ENCODE measurements around the gene PRKAG2.

The PRKAG2 gene

DNA sequence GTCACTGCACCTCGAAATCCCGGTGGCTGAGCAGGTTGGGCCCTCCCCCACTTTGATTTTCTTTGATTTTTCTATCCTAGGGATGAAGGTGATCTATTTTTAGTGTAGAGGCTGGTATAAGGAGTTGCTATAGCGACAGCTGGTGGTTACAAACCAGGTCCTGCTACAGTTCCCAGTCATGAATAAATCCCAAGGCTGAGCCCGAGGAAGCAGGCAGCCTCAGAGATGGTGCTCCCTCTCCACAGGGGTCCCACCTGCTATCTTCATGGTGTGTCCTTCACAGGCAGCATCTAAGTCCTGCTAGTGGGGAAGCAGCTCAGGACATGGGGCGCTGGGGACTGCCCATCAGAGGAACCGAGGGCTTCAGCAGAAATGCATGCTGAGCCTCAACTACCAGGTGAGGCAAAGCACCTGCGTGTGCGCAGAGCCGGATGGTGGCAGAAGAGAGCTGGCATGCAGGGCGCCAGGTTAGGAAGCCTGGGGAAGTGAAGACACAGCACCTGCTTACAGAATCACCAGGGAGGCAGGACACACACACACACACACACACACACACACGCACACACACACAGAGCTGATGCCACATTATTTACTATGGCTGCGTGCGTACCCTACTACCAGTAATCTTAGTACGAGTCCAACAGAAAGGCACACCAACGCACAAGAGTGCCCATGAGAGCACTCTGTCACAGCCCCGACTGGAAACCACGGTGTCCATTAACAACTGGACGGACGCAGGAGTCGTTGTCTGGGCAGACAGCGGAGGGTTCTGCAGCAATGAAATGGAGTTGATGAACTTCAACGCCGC is 150.9 kb downstream of the PRKAG2 start:
- peak; percentile 81 for DNase-seq (ENCODE audit: low spot score)

DNA sequence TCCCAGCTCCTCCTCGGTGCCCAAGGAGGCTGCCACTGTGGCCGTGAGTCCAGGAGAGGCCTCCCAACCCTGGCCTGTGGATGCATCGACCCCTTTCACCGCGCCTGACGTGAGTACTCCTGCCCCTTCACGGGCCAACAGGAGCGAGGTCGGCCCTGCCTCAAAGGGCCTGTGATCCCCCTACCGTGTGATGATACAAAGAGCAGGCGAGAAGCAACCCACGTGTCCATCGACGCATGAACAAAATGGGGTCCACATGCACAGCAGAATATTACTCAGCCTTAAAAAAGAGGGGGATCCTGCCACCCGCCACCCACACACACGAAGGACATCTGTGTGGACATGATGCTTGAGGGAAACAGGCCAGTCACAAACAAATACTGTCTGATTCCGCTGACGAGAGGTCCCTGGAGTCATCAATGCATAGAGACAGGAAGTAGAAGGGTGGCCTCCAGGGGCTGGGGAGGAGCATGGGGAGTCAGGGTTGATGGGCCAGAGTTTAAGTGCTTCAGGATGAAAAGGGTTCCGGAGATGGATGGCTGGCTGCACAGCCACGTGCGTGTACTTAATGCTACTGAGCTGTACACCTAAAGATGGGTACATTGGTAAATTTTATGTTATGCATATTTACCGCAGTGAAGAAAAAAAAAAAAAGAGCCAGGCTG is 151.9 kb downstream of the PRKAG2 start:
- no peak for DNase-seq (ENCODE audit: low spot score)

DNA sequence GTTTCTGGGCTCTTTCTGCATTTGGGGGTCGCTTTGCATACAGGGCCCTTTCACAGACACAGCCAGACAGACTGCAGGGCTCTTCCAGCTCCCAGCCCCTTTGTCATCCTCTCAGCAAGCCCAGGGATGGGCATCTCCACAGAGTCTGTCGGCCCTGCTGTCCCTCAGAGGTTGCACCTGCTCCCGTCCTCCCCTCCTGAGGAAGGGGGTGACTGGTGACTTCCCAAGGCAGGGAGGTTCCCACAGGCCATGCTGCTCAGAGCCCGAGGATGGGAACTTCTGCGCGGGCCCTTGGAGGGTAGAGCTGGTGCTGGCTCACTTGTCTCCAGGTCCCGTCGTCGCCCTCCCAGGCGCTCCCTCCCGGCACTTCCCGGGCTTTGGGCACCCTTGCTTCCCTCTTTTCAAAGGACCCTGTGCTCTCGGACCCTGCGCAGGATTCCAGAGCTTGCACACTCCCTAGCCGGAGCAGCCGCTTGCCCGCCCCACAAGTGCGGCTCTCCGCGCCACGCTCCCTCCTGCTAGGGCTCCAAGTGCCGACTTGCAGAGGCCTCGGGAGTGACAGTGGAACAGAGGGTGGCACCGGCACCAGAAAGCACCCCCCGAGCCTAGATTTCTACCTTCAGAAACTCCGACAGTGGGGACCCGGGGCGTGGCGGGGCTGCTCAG is 152.5 kb downstream of the PRKAG2 start:
- DNase-seq (ENCODE audit: low spot score) = no peak

DNA sequence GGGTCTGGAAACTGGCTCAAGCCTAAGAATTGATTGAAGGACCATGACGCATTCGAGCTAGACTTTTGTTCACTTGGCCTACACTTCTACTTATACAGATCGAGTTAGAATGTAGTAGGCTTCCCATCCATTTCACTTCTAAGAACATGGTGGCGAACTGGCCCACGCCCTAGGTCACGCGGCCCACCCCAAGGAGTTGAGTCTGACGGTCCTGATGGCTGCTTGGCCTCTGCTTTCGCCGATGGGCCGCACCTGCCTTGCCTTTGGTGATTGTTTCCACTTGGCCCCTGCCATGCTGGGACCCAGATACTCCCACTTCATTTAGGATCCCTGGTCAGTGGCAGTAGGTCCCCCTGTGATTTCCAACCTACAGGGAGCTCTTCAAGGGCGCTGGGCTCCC is 153.6 kb downstream of the PRKAG2 start:
- DNase-seq (ENCODE audit: low spot score) = no peak

DNA sequence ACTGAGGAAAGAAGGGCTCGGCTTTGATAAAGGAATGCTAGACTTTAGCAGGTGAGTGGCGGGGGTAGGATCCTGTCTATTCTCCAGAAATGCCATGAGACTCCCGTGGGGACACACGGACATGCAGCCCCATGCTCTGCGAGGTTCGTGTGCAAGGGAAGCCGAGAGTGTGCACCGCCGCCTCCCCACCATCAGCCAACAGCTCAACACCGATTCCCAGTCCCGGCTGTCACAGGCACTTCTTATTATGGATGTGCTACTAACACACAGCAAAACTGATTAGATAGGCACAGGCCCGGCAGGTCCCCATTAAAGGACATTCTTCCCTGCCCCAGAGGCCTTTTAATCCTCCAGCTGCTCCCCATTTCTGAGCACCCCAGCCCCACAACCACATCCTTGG is 154.4 kb downstream of the PRKAG2 start:
- no peak for DNase-seq (ENCODE audit: low spot score)

DNA sequence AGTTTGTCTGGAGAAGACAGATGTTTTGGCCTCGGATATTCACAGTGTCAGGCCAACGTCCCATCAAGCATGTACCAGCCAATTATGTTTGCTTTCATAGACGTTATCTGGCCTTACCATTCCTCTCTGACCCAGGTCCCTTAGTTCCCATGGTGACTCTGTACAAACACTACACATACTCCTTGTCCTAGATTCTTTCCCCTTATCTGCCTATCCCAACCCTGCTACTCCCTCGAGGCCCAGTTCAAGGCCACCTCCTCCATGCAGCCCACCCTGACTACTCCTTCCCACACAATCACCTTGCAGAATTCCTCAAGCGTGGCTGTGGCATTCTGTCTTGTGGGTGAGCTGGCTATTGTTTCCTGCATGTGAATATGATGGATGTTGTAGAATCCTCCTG is 155.2 kb downstream of the PRKAG2 start:
- DNase-seq (ENCODE audit: low spot score) = peak; percentile 53

DNA sequence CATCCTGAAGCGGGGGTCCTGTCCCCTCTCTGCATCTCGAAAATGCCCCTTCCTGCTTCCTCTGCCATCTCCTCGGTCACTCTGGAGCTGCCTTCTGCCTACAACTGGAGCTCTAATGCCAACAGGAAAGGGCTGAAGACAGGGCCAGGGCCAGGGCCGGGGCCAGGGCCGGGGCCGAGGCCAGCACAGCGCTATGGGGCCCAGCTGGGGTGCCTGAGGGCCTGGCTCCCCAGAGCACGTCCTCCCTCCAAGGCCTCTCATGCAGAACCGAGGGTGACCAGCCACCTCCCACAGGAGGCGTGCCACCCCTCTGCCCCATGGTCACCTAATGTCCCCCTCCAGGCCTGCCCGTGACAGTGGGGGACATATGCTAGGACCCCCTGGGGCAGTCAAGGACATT is 155.7 kb downstream of the PRKAG2 start:
- no peak for DNase-seq (ENCODE audit: low spot score)

DNA sequence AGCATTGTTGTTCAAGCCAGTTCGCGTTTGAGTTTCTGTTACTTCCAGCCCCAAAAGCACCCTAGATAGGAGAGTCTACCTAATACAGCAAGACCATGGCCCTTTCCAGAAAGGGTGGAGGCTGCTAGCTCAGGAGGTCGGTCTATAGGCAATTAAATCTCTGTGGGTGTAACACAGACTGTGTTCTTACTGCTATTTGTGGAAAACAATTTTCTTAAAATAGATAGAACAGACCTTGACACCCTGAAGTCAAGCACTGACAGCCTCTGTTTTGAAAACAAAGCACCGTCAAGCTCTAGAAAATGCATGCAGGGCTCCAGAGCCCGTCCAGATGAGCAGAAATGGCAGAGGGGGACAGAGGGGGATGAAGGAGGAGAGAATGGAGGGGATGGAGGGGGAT is 156.6 kb downstream of the PRKAG2 start:
- no peak for DNase-seq (ENCODE audit: low spot score)

DNA sequence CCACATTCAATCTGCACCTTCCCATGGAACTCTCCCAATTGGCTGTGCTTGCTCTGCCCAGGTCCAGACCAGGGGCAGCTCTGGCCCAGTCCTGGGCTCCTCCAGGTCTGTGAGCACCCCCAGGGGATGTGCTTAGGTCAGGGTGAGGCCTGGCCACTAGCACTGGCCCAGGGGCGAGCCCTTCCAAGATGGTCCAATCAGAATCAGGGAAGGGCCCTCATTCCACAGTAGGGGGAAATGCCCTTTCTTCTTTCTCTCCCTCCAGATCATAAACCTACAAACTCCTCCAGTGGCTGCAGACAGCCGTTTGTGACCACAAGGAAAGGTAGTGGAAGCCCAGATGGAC is 157.0 kb downstream of the PRKAG2 start:
- no peak for DNase-seq (ENCODE audit: low spot score)

DNA sequence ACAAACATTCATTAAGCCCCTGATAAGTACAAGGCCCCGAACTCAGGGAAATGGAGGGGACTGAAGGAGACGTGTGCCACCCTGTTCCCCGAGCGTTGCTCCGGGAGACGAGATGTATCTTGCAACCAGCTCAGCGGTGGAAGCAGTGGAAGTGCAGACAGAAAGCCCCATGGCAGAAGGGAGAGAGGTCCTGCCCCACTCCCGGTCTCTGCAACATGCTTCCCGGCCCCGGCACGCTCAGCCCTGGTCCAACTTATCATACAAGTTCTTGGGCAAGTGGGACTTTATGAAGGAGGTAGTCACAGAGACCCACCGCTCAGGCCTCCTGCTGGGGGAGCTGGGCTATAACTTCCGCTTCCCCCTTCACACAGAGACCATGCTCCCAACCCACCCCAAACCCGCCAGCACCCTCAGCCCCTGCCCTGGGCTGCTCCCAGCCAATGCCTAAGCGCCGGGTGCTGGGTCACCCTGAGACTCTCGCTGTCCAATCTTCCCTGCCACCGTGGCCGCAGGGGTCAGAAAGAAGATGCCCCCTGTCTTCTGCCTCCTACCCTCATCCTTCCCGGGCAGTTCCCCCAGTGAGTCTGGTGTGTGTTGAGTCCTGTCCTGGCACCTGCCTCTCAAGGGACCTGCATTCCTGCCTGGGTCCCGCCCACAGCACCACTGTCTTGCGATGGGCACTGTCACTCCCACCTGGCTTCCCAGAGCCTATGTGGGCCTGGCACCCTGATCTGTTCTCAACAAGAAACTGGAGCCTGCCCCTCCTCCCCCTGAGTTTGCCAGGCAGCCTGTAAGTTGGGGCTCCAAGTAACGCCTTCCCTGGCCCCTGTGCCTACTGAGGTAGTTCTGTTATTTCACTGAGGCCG is 157.7 kb downstream of the PRKAG2 start:
- DNase-seq (ENCODE audit: low spot score) = no peak

DNA sequence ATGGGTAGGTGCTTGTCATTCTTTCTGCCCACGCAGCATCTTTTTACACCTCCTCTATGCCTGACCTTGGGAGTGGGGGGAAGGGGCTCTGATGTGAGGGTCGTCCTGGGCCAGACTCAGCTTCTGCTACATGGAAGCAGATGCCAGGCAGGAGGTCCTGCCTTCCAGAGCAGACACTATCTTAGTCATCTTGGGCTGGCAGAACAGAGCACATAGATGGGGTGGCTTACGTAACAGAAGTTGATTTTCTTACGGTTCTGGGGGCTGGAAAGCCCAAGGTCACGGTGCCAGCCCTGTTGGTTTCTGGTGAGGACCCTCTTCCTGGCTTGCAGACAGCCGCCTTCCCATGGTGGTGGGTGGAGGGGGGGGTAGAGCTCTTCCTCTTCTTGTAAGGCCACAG is 159.0 kb downstream of the PRKAG2 start:
- DNase-seq (ENCODE audit: low spot score) = no peak

DNA sequence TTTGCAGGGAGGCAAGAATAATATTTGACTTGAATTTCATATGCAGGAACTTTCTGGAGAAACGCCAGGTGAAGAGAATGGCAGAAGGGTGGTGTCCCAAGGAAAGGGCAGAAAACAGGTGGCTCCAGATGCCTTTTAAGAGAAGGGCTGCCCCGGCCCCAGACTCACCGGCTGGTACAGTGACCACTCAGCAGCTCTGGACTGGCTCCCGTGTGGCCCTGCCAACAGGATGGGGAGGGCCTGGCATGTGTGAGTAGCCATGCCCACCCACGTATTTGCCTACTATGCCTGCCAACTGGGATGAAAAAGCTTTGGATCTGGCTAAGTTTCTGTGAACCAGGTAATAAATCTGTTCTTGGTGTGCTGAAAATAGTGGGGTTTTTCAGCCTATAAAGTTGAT is 159.5 kb downstream of the PRKAG2 start:
- no peak for DNase-seq (ENCODE audit: low spot score)

DNA sequence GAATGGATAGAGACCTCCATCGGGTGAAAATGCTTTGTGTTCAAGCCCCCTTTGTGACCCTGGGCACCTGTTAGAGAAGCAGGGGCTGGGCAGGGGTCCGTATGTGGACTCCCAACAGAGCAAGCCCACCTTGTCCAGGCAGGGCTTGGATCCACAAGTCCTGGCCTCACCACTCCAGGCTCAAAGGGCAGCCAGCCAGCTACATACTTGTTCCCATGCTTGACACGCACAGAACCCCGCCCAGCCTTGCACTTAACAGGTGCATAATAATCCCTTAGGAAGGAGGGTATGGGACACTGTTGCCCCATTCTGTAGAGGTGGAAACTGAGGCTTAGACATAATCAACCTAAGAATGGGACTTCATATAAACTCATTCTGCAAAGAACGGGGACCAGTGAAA is 160.6 kb downstream of the PRKAG2 start:
- DNase-seq (ENCODE audit: low spot score) = no peak

DNA sequence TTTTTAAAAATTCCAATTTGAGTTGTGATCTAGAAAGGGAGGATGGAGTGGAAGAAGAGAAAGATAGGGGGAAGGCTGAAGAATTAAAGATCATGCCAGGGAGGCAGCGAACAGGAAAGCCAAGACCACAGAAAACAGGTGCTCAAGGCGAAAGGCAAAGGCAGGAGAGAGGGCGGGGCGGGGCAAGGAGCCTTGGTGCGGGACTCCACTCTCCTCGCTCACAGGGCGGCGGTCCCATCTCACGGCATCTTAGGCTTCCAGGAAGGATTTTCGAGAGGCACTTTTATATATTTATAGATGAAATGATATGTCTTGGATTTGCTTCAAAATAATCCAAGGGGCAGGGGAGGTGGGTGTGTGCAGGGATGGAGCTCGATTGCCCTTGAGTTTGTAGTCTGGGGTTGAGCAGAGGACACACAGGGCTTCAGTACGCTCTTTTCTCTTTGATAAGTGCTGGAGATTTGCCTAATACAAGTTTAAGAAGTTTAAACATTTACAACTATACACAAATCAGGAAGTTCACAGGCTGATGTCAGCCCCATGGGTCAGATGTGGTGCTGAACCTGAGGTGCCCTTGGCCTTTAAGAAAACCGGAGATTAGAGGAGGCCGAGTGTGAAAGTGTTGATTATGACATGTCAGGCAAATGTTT is 161.1 kb downstream of the PRKAG2 start:
- no peak for DNase-seq (ENCODE audit: low spot score)

DNA sequence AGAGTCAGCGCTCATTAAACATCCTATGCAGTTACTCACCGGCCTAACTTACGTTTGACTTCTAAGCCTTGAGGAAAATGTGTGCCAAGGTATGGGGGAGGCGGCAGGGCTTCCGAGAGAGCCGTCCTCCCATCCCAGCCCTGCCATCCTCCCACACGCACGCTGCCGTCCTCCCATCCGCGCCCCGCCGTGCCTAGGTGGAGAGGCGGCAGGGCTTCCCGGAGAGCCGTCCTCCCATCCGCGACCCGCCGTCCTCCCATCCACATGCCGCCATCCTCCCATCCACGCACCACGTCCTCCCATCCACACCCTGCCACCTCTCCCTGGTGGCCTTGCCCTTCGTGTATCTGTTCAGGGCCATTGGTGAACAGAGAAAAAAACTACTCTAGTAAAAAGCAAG is 162.7 kb downstream of the PRKAG2 start:
- no peak for DNase-seq (ENCODE audit: low spot score)

DNA sequence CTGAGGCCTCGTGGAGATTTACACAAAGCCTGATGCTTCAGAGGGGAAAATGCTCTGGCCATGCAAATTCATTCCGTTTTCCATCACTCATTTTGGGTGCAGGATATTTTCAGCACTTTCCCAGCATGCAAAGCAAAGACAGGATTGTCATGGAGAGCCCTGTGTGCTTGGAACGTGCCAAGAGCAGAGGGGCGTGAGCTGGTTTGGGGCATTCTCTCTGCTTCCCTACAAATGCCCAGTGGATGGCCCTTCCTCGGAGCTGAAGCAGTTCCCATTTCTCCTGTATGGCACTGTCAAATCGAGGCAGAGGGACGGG is 164.1 kb downstream of the PRKAG2 start:
- no peak for DNase-seq (ENCODE audit: low spot score)

DNA sequence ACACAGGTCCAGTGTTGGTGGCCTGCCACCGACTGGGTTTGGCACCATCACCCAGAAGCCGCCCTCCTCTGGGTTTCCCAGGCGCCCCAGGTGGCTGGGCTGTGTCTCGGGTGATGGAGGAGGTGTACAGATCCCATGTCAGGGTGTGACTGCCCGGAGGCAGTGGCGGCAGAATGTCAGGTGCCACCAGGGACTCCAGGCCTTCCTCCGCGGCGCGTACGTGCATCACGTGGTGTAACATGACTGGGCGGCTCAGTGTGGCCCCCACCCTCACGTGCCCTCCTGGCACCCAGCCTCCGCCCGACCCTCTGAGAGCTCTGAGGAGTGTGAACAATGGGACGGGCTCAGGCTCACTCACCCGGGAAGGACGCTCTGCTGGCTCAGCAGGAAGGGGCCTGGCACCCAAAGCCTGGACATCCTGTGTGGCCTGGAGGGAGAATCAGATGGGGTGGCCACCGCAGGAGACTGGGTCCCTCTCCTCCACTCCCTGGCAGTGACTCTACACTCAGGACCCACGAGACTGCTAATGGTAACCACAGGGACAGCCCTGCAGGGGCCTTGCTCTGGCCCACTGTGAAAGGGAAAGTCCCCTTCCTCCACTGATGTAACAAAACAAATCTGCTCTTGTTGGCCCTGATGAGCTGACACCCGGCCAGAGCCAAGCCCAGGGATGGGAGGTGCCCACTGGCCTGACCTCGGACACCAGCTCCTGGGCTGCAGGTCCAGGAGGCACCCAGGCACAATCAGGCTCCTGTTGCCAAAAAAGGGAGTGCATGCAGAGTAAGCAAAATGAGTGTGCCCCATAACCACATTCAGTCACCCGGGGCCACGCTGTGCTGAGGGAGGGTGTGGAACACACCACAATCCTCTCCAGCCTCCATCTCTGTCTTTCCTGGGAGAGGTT is 164.8 kb downstream of the PRKAG2 start:
- no peak for DNase-seq (ENCODE audit: low spot score)

DNA sequence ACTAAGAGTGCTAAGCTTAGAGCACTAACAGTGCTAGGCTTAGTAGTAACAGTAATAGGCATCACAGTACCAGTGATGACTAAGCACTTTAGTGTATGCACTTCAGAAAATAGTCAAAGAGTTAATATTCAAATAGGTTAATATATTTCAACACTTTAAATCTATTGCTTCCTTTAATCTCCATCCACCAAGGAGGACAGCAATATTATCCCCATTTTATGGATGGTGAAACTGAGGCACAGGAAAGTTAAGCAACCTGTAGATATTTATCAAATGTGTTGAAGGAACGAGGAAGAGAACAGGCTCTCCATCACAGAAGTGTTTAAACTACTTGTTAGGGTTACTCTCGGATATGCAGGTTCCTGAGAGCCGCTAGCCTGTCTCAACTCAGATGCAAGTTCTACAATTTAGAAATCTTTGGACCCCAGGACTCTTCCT is 165.5 kb downstream of the PRKAG2 start:
- no peak for DNase-seq (ENCODE audit: low spot score)

DNA sequence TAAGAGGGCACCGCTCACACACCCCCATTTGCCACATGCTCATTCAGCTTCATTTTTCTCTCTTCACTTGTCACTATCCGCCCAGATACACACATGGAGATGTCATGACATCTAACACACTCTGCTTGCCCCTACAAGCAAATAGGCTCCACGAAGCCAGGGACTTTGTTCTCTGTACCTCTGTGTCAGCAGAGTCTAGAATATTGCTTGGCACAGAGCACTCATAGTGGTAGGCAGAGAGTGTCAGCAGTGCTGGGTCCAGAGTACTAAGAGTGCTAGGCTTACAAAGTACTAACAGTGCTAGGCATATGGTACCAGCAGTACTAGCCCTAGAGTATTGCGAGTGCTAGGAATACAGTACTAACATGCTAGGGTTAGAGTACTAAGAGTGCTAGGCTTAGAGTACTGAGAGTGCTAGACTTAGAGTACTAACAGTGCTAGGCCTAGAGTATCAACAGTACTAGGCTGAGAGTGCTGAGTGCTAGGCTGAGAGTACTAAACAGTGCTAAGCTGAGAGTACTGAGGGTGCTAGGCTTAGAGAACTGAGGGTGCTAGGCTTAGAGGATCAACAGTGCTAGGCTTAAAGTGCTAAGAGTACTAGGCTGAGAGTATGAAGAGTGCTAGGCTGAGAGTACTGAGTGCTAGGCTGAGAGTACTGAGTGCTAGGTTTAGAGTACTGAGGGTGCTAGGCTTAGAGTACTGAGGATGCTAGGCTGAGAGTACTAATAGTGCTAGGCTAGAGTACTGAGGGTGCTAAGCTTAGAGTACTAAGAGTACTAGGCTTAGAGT is 166.1 kb downstream of the PRKAG2 start:
- no peak for DNase-seq (ENCODE audit: low spot score)

DNA sequence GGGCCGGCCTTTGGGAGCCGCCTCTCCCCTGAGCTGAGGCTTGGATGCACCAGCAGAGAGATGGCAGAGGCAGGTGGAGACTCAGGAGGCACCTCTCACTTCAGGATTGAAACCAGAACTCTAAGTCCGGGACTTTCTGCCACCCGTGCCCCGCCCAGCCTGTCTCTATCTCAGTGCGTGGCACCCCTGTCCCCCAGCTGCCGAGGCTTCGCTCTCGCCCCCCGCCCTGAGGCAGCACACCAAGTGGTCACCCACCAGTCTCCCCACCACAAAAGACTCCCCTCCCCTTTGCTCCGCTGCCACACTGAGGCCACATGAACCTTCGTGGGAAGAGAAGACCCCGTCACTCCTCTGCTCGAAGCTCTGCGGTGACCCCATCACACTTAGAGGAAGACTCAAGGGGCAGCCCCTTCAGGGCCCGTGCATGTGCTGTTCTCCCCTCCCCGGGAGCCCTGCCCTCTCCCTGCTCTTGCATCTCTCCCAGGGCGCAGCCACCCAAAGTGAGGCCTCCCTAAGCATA is 166.7 kb downstream of the PRKAG2 start:
- DNase-seq (ENCODE audit: low spot score) = no peak

All from hepatic stellate cell (primary cell).